OCI-M2 (cell line): Measurements from ENCODE around the gene CAPG.
"Not testable (repeated sequence)": the region's sequence is repeated elsewhere in the genome, so short reads cannot be mapped to it uniquely, and the experiment has no call there.

ENCODE experiments used
- DNase-seq: peaks from one replicate; lab custom pipeline; 2025; ENCODE audit not compliant: unreplicated experiment; lab: John Stamatoyannopoulos, UW

The CAPG gene

DNA sequence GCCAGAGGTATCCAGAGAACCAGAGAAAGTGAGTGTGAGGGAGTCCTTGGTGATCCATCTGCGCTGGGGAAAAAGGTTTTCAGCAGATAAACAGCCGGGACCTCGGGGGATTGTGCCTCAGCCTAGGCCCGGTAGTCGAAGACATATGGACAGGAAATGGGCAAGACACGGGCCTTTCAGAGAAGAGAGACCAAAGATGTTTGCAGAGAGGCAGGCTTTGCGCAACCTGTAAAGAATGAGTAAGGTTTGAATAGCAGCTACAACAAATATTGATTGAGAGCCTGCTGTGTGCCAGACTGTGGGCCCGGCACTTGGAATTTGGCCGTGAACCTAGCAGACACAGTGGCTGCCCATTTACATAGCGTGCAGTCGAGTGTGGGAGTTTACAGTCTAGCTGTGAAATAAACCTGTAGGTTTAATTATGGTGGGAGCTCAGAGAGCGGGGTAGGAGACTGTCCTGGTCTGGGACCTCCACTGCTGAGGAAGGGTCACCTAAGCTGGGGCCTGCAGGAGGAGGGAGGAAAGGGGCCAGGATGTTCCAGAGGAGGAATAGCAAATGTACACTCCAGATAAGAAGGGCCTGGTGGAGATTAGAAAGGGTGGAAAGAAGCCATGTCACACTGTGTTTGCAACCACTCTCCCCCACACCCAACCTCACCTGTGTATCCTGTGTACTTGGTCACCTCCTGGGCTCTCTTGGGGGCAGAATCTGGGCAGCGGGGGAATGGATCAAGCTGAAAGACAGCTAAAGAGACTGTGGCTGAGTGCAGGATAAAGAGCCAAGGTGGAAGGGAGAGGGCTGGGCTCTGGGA is 11.3 kb upstream of the CAPG start:
- no peak for DNase-seq

- DNase-seq = peak; percentile 64
Observed at GRCh38 chr2:85420536-85421259, 10.5 kb upstream of the CAPG start.

- no peak for DNase-seq
Observed at GRCh38 chr2:85419009-85419675, 9.0 kb upstream of the CAPG start.

GRCh38 chr2:85418132-85419008 is 8.2 kb upstream of the CAPG start, which contains the start of gene SH2D6:
Gene SH2D6 (plus strand): TSS chr2:85418714. CDS start chr2:85429466, 10,752 bp downstream.
- no peak for DNase-seq

DNA sequence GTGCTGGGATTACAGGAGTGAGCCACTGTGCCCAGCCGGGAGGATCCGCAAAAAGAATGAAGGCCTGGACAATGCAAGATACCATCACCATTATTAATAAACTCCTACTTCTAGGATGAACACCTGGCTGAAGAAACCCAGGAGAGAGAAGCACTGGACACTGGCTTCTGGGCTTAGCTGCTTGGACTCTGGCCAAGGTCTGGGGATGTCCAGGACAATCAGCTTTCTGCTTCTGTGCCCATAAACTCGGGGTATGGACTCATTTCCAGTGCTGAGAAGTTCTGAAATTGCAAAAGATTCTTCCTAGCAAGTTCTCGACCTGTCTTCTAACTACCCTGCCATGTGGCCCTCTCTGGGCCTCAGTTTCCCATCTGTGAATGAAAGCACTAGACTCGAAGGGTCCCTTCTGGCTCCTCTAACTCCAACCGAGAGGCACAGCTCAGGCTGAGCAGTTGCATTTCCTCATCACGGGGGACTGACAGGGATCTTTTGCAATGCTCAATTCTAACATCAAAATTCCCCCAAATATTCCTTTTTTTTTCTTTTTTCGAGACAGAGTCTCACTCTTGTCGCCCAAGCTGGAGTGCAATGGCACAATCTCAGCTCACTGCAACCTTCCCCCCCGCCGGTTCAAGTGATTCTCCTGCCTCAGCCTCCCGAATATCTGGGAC is 5.9 kb upstream of the CAPG start:
- DNase-seq = no peak

DNA sequence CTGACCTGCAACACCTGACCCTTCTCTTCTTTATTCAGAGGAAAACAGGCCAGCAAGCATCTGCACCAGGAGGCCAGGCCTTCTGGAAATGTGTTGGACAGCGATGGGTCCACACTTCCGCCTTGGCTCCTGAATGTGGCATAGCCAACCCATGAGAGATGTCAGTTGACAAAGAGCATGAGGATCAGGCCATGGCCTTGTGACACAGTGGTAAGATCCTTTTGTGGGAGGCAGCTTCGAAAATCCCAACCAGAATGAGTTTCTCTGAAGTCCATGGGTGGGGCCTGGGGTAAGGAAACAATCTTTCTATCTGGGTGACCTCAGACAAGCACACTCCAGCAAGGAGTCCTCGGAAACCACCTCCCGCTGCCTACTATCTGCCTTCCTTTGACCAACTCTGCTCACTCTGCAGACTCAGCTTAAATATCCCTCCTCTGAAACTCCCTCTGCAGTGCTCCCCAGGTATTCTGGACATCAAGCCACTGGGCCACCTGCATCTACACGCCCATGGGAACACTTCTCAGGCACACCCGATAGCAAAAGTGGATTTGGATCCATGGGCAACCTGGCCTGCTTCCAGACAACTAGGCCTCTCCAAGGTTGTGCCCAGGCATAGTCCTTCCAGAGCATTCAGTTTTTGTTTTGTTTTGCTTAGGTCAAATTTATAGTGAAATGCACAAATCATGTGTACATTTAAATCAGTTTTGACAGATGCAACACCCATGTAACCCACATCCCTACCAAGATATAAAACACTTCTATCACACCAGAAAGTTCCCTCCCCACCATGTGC is 4.8 kb upstream of the CAPG start:
- no peak for DNase-seq

- DNase-seq = not testable (repeated sequence)
Observed at GRCh38 chr2:85414421-85414759, 4.2 kb upstream of the CAPG start.

DNA sequence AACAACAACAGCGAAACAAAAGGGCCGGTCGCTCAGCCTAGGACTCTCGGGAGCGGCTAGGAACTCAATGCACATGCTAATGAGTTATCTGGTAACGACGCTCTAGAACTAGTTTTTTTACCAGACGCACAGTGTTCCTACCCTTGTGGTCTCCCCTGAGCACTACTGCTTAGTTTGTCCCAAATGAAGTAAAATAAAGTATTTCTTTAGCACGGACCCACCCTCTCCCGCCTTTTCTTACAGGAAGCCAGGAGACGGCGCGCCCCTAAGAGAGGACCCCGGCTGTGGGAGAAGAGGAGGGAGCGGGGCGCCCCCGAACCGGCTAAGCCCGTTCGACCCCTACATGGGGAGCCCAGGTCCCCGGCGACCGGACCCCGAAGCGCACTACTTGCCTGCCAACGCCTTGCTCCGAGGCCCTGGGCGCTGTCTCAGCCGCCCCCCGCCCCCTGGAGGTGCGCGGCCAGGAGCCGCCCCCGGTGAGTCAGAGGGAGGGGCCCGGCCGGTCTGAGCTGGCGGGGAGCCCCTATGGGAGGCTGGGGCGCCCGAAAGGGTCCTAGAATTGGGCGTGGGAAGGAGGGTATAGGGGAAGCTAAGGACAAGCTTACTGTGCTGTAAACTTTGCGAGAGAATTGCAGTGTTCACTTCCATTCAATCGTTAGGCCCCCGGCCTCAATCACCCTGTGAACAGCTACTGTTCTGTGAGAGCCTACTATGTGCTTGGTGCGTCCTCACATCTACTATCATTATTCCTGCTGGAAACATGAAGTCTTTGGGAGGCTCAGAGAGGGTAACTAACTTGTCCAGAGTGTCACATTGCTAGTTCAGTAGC is 3.6 kb upstream of the CAPG start:
- DNase-seq = no peak

GRCh38 chr2:85411405-85411748 is 1.2 kb upstream of the CAPG start:
- no peak for DNase-seq

DNA sequence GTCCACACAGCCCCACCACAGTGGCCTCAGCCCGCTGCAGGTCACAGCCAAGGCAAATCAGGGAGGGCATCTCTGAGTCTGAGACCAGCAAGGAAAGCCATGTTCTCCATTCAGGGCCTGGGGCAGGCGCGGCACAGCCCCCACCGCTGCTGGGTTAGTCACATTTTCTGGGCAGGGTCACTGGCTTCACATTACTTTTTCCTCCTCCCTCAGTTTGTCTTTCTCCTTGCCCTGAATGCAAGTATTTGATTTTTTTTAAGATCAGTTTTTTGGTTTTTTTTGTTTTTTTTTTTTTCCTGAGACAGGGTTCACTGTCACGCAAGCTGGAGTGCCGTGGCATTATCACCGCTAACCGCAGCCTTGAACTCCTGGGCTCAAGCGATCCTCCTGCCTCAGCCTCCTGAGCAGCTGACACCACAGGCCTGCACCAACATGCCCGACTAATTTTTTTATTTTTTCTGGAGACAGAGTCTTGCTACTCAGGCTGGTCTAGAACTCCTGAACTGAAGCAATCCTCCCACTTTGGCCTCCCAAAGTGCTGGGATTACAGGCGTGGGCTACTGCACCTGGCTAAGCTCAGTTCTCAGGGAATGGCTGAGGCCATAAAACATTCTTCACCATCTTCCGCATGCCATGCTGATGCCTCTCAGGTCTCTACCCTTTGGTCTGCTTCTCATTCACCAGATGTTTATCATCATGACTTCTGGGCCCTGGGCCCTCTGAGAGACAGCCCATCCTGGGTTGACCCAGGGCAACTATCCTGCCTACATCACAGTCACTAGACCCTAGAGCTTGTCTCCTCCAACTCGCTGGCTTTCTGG is 628 bp upstream of the CAPG start:
- DNase-seq = no peak

DNA sequence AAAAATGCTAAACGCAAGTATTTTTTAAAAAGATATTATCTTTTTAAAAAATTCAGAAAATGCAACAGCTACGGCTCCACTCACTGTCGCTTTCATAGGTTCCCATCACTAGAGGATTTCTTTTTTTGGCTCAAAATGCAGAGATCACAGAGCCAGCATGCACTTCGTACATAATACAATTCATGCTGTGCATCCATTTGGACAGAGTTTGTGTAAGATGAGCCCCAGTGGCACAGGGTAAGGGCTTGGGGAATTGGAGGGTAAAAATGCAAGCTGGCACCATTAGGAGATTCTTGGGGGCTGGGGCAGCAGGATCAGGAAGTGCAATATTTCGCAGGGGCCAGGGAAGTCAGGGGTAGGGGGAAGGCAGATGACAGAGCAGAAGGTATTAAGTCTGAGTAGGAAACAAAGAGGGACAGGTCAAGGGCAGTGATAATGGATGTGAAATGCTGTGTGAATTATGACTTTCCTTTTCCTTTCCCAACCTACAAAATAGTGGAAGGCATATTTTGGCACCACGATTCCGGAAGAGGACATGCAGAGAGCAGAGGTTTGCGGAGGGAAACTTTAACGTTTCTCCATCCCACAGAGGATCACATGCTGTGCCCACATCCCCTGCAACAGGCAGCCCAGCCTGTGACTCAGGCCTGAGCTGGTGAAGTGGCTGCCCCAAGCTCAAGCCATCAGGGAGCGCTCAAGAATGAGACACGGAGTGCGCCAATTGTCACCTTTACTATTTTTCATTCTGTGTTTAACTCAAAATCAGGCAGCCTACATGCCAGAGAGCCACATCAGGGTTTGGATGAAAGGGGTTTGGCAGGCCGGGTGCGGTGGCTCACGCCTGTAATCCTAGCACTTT is 4.7 kb downstream of the CAPG start:
- no peak for DNase-seq

DNA sequence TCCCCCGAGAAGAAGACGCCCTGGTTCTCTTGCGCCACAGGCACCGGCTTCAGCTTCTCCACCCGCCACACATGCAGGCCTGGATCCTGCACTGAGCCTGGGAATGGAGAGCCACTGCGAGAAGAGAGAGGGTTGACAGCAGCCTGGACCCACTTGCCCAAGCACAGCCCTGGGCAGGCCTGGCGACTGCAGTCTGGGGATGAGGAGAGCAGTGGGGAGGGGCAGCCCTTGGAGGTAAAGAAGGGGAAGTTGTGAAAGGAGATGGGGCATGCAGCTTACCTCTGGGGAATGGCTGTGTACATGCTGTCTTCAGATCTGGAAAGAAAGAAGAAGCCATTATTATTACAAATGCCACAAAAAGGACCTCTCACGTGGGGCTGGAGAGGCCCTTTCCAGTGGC is 8.3 kb downstream of the CAPG start:
- no peak for DNase-seq

DNA sequence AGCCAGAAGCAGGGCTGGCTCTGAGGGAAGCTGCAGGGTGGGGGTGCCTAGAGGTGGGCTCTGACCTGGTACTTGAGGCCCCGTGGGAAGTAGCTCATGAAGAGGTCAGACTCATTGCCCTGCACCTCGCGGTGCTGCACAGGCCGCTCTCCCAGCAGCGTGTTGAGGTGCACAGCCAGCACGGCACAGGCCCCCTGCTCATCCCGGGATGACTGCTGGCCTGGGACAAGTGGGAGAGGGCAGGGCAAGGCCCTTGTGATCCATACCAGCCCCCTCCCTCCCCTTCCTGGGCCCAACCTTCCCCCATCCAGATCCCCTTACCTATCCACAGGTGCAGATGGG is 8.7 kb downstream of the CAPG start:
- no peak for DNase-seq

DNA sequence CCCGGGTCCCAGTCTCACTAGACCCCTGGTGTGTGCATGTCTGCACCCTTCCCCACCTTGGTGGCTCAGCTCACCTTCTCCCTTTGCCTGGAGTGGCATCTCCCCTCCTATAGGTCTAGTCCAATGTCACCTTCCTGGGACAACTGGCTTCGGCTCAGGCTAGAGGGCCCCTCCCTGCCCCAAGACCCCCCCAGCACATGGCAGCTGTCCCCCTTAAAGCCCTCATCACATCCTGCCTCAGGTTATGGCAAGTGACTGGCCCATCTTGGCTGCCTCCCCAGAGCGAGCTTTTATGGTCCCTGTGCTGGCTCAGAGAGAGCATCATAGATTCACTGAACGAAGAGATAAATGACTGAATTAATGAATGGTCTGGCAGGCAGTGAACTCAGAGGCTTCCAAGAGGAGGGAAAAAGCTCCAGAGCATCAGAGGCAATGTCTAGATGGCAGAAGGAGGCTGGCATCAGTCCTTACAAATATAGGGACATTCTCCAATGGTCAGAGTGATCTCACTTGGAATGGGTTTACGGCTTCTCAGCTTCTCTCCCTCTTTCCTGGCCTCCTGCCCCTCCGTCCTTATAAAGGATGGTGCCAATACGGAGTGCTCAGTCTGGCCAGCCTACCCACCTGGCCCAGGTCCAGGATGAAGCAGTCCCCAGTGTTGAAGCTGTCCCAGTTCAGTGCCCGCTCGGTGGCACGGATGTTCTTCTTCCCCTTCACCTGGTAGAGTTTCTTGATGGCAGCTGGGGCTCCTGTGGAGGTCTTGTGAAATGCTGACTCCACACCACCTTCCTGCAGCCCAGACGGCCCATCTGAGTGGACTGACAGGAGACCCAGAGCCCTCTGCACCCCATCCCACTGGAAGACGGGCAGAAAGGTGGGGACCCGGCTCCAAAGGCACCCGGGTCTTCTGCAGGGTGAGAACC is 9.4 kb downstream of the CAPG start:
- DNase-seq = no peak

- no peak for DNase-seq
Observed at GRCh38 chr2:85400023-85400422, 10.1 kb downstream of the CAPG start.

- no peak for DNase-seq
Observed at GRCh38 chr2:85399183-85399455, 11.0 kb downstream of the CAPG start.
